ENCODE measurements around the gene COPS7B. TPM values are rescaled to one million over a fixed set of nuclear protein-coding genes. Genes with fewer than 3 reads are reported as not detected.
"Not testable (repeated sequence)": the region's sequence is repeated elsewhere in the genome, so short reads cannot be mapped to it uniquely, and the experiment has no call there.

The COPS7B gene
- 10 to 100 TPM; 68.8 to 71.2 TPM for total RNA-seq
- polyA plus RNA-seq (ENCODE audit: insufficient read depth, low read depth, low replicate concordance) = 84.8 TPM
- long read RNA-seq, donor 1, transcript COPS7B-207 (7 exons, 1,103 nt) = minor isoform, 6 of 21 reads
- long read RNA-seq, donor 1, transcript COPS7B-201 (7 exons, 2,544 nt) = major isoform, 13 of 21 reads
- long read RNA-seq, donor 1, partial matches to known transcripts = 0 of 21 reads
- long read RNA-seq, donor 1, other reads (novel, unspliced or antisense) = 0 of 21 reads
- long read RNA-seq, donor 2, transcript COPS7B-201 (7 exons, 2,544 nt) = major isoform, 8 of 12 reads
- long read RNA-seq, donor 2, partial matches to known transcripts = 0 of 12 reads
- long read RNA-seq, donor 2, other reads (novel, unspliced or antisense) = 0 of 12 reads

DNA sequence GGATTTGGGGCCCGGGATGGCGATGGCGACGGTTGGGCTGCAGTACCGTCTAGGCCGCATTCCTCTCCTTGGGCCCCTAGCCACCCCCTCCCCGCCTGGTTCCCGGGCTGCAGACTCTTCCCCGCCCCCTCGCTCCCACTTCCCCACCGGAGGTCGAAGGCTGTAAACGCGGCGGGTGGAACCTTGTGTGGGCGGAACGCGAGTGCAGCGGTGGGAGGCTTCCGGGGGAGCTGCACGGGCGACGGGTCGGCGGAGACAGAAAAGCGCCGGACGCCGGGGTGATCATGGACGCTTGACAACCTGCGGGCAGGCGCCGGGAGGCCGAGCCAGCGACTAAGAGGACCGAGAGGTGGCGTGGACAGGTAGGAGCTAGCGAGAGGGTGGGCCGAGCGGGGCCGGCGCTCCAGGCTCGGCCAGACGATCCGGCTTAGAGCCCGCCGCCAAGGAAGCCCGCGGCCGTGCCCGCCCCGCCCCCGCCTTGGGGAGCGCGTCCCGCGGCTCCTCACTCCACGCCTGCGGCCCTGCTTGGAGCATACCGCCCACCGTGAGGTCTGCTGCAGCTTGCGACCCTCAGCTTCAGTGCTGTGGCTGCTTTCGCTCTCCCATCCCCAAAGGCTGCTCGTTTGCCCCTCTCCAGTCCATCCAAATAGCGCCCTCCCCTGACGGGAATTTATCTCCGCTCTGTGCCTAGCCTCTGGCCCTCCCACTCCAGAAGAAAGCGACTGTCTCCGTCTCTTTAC, at the start of gene COPS7B:
Gene COPS7B (plus strand): TSS at position 269 of the 740 bp plus-strand sequence. CDS start 2,126 bp downstream, outside the sequence.
- TF ChIP-seq CTCF (IDR thresholded peaks at IDR 0.05) (peak in 2 of 3 experiments; percentile 18 to 31), POLR2A (IDR thresholded peaks at IDR 0.05) (no peak)
- Histone ChIP-seq H3K36me3 (ENCODE audit: low read depth, missing control alignments) (no peaks in the 10 kb centered on the region), H3K27ac (peak within 1 kb of the TSS; percentile 16 to 66), H3K4me3 (peak within 1 kb of the TSS; percentile 90 to 94), H3K4me1 (peaks cover 12% of the 10 kb centered on the region), H3K9me3 (no peaks in the 10 kb centered on the region), H3K27me3 (no peaks in the 10 kb centered on the region)
- 1 to 3% methylated on average over 18 to 63 of the region's 69 CpGs for WGBS, 2 donors
- peak; percentile 85 for DNase-seq
- intact Hi-C loops (cut with DNase I; ENCODE audit: low total_unique reads) = no loop called here

- WGBS, 2 donors = 93% methylated on average over 7 of the region's 7 CpGs
- H3K36me3 ChIP-seq (ENCODE audit: low read depth, missing control alignments) = no peaks in the 10 kb centered on the region
- no peak overlapping the region for H3K4me3 ChIP-seq
- no peak for DNase-seq
- H3K27me3 ChIP-seq = no peaks in the 10 kb centered on the region
- intact Hi-C loops (cut with DNase I; ENCODE audit: low total_unique reads) = no loop called here
- TF ChIP-seq POLR2A (IDR thresholded peaks at IDR 0.05) (no peak), CTCF (IDR thresholded peaks at IDR 0.05) (no peak)
- no peaks in the 10 kb centered on the region for H3K9me3 ChIP-seq
- no peaks in the 10 kb centered on the region for H3K4me1 ChIP-seq
- no peak overlapping the region for H3K27ac ChIP-seq
Measured at GRCh38 chr2:231737761-231738160, 48.5 kb upstream of the COPS7B start.

DNA sequence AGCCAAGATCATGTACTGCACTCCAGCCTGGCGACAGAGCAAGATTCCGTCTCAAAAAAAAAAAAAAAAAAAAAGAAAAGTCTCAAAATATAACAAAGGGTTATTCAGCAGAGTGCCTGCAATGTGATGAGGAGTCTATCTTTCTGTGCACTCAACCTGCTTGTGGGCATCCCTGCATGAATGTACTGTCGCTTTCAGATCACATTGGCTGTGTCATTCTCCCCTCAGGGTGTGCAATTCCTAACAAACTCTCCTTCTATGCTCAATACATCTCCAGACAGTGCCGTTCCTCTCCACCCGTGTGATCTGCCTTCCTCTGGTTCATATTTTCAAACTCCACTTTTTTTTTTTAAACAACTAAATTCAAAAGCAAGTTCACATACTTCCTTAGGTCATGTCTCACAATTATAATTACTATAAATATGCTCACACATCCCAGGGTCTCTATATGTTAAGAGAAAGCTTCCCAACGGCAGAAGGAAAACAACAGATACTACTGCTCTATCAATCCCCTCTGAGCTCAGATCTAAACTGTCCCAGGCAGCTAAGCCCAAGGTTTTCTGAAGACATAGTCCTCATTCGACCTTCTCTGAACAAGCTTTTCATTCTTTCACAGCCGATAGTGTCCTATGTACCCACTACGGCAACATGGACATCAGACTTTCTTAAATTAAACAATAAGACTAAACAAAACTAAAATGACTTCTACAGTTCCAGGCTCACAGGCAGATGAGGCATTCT, 42.7 kb upstream of the COPS7B start:
- H3K4me3 ChIP-seq = no peak overlapping the region
- no peak for TF ChIP-seq CTCF (IDR thresholded peaks at IDR 0.05)
- TF ChIP-seq POLR2A (IDR thresholded peaks at IDR 0.05) = no peak
- H3K27me3 ChIP-seq = no peaks in the 10 kb centered on the region
- no peaks in the 10 kb centered on the region for H3K4me1 ChIP-seq
- intact Hi-C loops (cut with DNase I; ENCODE audit: low total_unique reads) = no loop called here
- no peak for DNase-seq
- no peaks in the 10 kb centered on the region for H3K36me3 ChIP-seq (ENCODE audit: low read depth, missing control alignments)
- no peak overlapping the region for H3K27ac ChIP-seq
- 55 to 75% methylated on average over 9 of the region's 9 CpGs for WGBS, 2 donors
- H3K9me3 ChIP-seq = no peaks in the 10 kb centered on the region

- Histone ChIP-seq H3K27ac (no peak overlapping the region), H3K4me1 (no peaks in the 10 kb centered on the region), H3K9me3 (no peaks in the 10 kb centered on the region), H3K36me3 (ENCODE audit: low read depth, missing control alignments) (no peaks in the 10 kb centered on the region), H3K4me3 (no peak overlapping the region), H3K27me3 (no peaks in the 10 kb centered on the region)
- TF ChIP-seq CTCF (IDR thresholded peaks at IDR 0.05) = no peak
- intact Hi-C loops (cut with DNase I; ENCODE audit: low total_unique reads) = no loop called here
- 76 to 84% methylated on average over 6 of the region's 6 CpGs for WGBS, 2 donors
- no peak for DNase-seq
Measured at GRCh38 chr2:231745303-231746038, 40.8 kb upstream of the COPS7B start.

- H3K27me3 ChIP-seq; H3K4me1 ChIP-seq; DNase-seq; H3K36me3 ChIP-seq (ENCODE audit: low read depth, missing control alignments); H3K4me3 ChIP-seq; H3K27ac ChIP-seq; H3K9me3 ChIP-seq; intact Hi-C loops (cut with DNase I; ENCODE audit: low total_unique reads): not testable (repeated sequence)
- 93 to 94% methylated on average over 4 to 6 of the region's 6 CpGs for WGBS, 2 donors
Measured at GRCh38 chr2:231748153-231748896, 37.9 kb upstream of the COPS7B start.

GRCh38 chr2:231749016-231749415, 37.2 kb upstream of the COPS7B start:
- intact Hi-C loops (cut with DNase I; ENCODE audit: low total_unique reads); H3K36me3 ChIP-seq (ENCODE audit: low read depth, missing control alignments); H3K4me1 ChIP-seq; H3K27me3 ChIP-seq; DNase-seq; H3K27ac ChIP-seq; H3K9me3 ChIP-seq; H3K4me3 ChIP-seq: not testable (repeated sequence)
- WGBS, 2 donors = 90 to 99% methylated on average over 8 to 10 of the region's 10 CpGs
